HL-60 (cell line): ENCODE results near the gene TSHZ3.
A peak's percentile ranks its signal among the peaks of the same experiment; 100 is the strongest.

Experiments
- DNase-seq, 2 experiments: peaks; one replicate each; pipeline ENCODE4 v3.0.0-alpha.2; 2010 to 2020; ENCODE audit warnings: low read depth in 1 of 2, low spot score in 1 of 2
- H3K27ac ChIP-seq: fragments of 250-450 bp; sonication (Bioruptor Pico); replicated peaks from 2 replicates; pipeline ENCODE4 v1.5.1; 2020; ENCODE audit warnings: mild to moderate bottlenecking, moderate library complexity
- H3K27me3 ChIP-seq: fragments of 250-450 bp; sonication (Bioruptor Pico); 2 replicates; pipeline ENCODE4 v1.5.1; 2021; ENCODE audit warnings: mild to moderate bottlenecking, moderate library complexity; ENCODE audit not compliant: insufficient read depth, poor library complexity, severe bottlenecking
- H3K4me3 ChIP-seq: replicated peaks from 2 replicates; pipeline ENCODE4 v1.5.1; 2011; ENCODE audit warnings: mild to moderate bottlenecking, control low read depth, low read length; ENCODE audit not compliant: insufficient read depth
- GABPA ChIP-seq: IDR thresholded peaks from 2 replicates; pipeline ENCODE4 v1.6.1; 2012; ENCODE audit warnings: low read depth
- POLR2AphosphoS5 ChIP-seq: IDR thresholded peaks from 2 replicates; pipeline ENCODE4 v1.6.1; 2012; ENCODE audit warnings: low read depth
- SPI1 ChIP-seq: IDR thresholded peaks from 2 replicates; pipeline ENCODE4 v1.6.1; 2012; ENCODE audit warnings: low read depth, mild to moderate bottlenecking, borderline replicate concordance
- TF ChIP-seq, protein P1 (sequence below): IDR thresholded peaks from 2 replicates; pipeline ENCODE4 v1.6.1; 2012; ENCODE audit warnings: low read depth; ENCODE audit not compliant: insufficient replicate concordance
- TF ChIP-seq, protein P2 (sequence below): IDR thresholded peaks from one replicate; pipeline ENCODE4 v1.5.1; 2011; ENCODE audit warnings: low read length, control low read depth, inconsistent platforms; ENCODE audit not compliant: insufficient read depth

TSHZ3 gene

DNA sequence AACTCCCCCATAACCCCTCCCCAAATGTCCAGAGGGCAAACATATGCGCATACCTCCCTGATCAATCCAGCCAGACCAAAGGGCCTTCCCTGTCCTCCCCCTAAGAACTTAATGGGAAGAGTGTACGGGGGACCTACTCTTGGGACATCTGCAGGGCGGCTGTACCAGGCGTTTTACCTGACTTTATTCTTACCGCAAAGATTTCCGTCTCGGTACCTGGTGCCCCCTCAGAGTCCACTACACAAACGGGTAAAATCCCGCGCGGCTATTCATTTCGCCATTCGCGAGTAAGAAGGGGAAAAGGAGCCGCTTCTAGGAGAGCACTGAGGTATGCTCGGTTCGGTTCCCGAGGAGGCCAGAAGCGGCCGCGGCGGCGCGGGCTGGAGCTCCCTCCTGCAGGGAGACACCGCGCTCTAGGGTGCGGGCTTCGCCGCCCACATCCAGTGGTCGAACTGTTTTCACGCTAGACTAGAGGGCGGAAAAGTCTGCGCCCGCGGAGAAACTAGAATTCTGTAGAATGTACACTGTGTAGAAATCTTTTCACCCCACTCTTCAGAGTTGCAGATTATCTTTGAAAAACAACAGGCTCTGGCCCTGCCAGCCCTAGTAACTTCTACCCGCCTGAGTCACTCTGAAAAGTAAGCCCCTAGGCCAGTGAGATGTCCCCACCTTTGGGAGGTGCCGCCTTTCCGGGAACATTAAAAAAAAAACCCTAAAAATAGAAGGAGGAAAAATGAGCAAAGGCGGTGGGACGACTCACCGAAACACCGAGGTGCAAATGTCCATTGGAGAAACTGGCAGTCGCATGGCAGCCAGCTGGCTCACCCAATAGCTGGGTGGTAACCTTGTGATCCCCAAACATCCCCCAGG, 3.8 kb upstream of the TSHZ3 start:
- H3K27ac ChIP-seq: no peak overlapping the region
- TF ChIP-seq, protein P1, sequence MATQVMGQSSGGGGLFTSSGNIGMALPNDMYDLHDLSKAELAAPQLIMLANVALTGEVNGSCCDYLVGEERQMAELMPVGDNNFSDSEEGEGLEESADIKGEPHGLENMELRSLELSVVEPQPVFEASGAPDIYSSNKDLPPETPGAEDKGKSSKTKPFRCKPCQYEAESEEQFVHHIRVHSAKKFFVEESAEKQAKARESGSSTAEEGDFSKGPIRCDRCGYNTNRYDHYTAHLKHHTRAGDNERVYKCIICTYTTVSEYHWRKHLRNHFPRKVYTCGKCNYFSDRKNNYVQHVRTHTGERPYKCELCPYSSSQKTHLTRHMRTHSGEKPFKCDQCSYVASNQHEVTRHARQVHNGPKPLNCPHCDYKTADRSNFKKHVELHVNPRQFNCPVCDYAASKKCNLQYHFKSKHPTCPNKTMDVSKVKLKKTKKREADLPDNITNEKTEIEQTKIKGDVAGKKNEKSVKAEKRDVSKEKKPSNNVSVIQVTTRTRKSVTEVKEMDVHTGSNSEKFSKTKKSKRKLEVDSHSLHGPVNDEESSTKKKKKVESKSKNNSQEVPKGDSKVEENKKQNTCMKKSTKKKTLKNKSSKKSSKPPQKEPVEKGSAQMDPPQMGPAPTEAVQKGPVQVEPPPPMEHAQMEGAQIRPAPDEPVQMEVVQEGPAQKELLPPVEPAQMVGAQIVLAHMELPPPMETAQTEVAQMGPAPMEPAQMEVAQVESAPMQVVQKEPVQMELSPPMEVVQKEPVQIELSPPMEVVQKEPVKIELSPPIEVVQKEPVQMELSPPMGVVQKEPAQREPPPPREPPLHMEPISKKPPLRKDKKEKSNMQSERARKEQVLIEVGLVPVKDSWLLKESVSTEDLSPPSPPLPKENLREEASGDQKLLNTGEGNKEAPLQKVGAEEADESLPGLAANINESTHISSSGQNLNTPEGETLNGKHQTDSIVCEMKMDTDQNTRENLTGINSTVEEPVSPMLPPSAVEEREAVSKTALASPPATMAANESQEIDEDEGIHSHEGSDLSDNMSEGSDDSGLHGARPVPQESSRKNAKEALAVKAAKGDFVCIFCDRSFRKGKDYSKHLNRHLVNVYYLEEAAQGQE: no peak
- TF ChIP-seq, protein P2, sequence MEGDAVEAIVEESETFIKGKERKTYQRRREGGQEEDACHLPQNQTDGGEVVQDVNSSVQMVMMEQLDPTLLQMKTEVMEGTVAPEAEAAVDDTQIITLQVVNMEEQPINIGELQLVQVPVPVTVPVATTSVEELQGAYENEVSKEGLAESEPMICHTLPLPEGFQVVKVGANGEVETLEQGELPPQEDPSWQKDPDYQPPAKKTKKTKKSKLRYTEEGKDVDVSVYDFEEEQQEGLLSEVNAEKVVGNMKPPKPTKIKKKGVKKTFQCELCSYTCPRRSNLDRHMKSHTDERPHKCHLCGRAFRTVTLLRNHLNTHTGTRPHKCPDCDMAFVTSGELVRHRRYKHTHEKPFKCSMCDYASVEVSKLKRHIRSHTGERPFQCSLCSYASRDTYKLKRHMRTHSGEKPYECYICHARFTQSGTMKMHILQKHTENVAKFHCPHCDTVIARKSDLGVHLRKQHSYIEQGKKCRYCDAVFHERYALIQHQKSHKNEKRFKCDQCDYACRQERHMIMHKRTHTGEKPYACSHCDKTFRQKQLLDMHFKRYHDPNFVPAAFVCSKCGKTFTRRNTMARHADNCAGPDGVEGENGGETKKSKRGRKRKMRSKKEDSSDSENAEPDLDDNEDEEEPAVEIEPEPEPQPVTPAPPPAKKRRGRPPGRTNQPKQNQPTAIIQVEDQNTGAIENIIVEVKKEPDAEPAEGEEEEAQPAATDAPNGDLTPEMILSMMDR: no peak
- TF ChIP-seq POLR2AphosphoS5: no peak
- no peak for TF ChIP-seq GABPA
- TF ChIP-seq SPI1: no peak
- H3K4me3 ChIP-seq: no peak overlapping the region
- peaks cover 53% of the 10 kb centered on the region for H3K27me3 ChIP-seq
- DNase-seq: no peak

DNA sequence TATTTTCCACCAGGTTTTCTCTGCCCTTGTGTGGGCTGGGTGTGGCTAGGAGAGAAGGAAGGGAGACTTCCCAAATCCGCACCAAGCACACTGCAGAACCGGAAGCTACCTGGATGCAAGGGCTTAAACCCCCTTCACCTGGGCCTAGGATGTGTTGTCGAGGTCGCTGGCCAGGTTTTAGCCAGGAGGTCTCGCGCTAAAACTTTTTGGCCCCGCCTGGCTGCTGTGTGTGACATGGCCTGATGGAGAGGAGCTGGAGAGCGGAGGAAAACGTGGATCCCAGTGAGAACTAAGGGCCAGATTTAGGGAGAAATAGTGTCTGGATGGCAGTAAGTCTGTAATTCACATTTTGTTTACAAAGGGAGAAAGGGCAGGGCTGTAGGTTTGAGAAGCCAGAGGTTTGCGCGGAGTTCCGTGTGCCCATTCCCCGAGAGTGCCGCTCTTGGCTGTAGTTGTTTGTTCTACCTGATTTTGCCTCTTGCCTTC, 3.1 kb upstream of the TSHZ3 start:
- DNase-seq: no peak
- TF ChIP-seq, protein P2: no peak
- TF ChIP-seq POLR2AphosphoS5 (no peak), GABPA (no peak), SPI1 (no peak)
- no peak overlapping the region for H3K4me3 ChIP-seq
- no peak overlapping the region for H3K27ac ChIP-seq
- peaks cover 53% of the 10 kb centered on the region for H3K27me3 ChIP-seq

DNA sequence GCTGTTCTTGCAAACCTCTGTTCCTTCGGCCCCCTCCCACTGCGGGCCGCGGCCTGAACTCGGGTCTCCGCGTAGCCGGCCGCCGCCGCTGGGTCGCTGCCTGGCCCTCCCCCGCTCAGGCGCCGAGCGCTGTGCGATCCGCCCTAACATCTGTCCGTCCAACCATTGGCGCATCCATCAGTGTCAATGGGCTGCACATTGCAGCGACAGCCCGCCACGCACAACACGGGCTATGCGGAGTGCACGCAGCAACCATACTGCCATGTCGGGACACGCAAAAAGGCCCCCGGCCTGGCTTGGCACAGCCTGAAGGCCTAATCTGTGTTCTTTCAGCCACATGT, 2.6 kb upstream of the TSHZ3 start:
- Histone ChIP-seq H3K27ac (no peak overlapping the region), H3K27me3 (peaks cover 51% of the 10 kb centered on the region), H3K4me3 (peak overlapping the region; percentile 56; the same call in 1 of the 2 replicates)
- TF ChIP-seq POLR2AphosphoS5 (no peak), GABPA (no peak), SPI1 (no peak)
- TF ChIP-seq, protein P1: no peak
- TF ChIP-seq, protein P2: no peak
- no peak for DNase-seq
